GM23248 (cell line): ENCODE measurements around the gene ATR.

Experiments used
- EZH2 ChIP-seq: fragments of 200-600 bp; sonication (generic); IDR thresholded peaks from 2 replicates; pipeline ENCODE4 v1.6.1; 2018; ENCODE audit warnings: antibody characterized with exemption, mild to moderate bottlenecking; ENCODE audit not compliant: insufficient read depth, poor library complexity, severe bottlenecking
- EZH2phosphoT487 ChIP-seq: fragments of 200-600 bp; sonication (generic); IDR thresholded peaks from 2 replicates; pipeline ENCODE4 v1.6.1; 2018; ENCODE audit warnings: antibody characterized with exemption, moderate library complexity, mild to moderate bottlenecking, low read depth; ENCODE audit not compliant: insufficient read depth

DNA sequence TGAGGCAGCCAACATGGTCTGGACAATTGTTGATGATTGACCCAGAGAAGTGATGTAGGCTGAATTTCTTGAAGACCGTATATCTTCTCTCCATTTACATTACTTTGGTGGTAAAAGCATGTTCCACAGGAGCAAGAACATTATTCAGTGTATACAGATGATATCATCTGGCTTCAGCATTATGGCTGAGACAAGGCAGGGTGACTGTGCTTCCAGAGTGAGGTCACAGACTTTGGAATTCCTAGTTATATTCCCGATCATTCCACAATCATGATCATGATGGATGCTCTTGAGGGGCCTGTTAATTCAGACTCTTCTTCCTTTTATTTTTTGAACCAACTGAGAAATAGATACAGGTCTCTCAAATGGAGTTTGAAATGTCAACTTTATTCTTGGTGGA is 36.6 kb upstream of the ATR start:
- no peak for TF ChIP-seq EZH2
- TF ChIP-seq EZH2phosphoT487: no peak
